Measurements from ENCODE around the gene PLEKHG3.

Gene PLEKHG3

DNA sequence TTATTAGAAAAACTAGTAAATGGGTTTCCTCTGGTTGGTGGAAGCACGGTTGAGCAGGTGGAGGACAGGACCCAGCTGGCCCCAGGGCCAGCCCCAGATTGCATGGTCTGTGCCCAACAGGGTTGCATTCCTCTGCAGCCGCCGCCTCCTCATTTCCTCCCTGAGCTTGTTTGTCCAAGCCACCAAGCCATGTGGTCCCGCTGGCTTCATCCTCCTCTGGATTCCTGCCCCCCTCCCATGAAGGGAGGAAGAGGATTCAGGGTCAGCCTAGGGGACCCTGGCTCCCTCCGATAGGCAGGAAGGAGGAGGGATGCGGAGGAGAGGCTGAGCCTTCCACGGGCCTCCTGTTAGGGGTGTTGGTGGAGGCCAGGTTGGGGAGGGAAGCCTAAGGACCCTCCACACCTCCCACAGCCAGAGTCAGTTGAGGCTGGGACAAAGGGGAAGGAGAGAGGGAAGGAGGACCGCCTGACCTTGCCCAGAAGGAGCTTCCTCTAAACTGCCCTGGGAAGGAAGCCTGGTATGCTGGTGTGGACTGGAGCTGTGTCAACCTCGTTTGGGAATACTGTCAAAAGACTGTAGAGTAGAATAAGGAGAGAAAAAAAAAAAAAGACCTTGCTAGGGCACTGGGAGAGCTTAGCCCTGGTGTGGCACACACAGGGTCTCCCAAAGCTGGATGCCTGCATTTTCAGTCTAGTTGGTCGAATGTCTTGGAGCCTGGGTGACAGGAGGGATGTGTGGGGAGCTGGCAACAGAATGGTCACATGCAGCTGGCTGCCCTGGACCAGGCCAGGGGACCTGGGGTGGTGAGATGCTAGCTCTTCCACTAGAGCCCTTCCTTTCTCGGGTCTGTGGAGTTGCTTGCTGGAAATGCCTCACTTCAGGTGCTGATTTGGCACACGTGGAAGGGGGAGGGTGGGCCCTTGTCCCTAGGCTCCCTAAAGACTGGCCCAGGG lies 42.4 kb downstream of the PLEKHG3 start:
- TF ChIP-seq CTCF (IDR thresholded peaks at IDR 0.05; ENCODE audit: extremely low read depth, missing control alignments): no peak
- DNase-seq (ENCODE audit: low spot score): no peak

DNA sequence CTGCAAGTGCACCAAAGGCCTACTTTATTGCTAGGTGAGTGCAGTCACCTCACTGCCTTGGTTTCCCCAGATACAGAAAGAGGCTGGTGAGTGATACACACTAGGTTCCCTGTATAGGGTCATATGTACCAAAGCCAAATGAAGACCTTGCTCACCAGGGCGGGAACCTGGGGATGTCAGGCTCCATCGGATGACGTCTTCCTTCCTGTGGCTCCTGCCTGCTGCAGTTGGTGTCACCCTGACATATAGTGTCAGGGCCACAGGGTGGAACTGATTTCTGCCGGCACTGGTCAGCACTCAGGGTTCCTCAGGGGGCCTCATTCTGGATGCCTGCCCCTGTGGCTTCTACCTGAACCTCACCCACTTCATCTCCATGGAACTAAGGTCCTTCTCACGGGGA lies 43.1 kb downstream of the PLEKHG3 start:
- DNase-seq (ENCODE audit: low spot score): no peak
- no peak for TF ChIP-seq CTCF (IDR thresholded peaks at IDR 0.05; ENCODE audit: extremely low read depth, missing control alignments)

GRCh38 chr14:64748521-64748920 lies 44.3 kb downstream of the PLEKHG3 start:
- TF ChIP-seq CTCF (IDR thresholded peaks at IDR 0.05; ENCODE audit: extremely low read depth, missing control alignments): no peak
- no peak for DNase-seq (ENCODE audit: low spot score)

- no peak for TF ChIP-seq CTCF (IDR thresholded peaks at IDR 0.05; ENCODE audit: extremely low read depth, missing control alignments)
- no peak for DNase-seq (ENCODE audit: low spot score)
Observed at GRCh38 chr14:64748995-64749714, 44.9 kb downstream of the PLEKHG3 start.

DNA sequence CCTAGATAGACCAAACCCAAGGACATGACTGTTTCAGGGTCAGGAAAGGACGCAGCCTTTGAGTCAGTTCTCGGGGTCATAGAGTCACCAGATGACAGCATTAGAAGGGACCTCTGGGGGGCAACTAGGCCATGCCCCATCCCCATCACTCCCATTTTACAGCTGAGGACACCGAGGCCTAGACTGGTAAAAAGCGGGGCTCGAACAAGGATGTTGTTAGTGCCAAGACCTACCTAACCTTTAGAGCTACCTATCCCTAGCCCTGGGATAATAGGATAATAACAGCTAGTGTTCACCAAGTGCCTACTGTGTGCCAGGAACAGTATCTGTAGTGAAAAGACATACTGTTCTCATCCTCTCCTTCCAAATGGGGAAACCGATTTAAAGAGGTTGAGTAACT lies 48.7 kb downstream of the PLEKHG3 start:
- DNase-seq (ENCODE audit: low spot score): no peak
- no peak for TF ChIP-seq CTCF (IDR thresholded peaks at IDR 0.05; ENCODE audit: extremely low read depth, missing control alignments)

GRCh38 chr14:64753374-64753773 lies 49.1 kb downstream of the PLEKHG3 start:
- no peak for TF ChIP-seq CTCF (IDR thresholded peaks at IDR 0.05; ENCODE audit: extremely low read depth, missing control alignments)
- no peak for DNase-seq (ENCODE audit: low spot score)

GRCh38 chr14:64753999-64754398 lies 49.8 kb downstream of the PLEKHG3 start:
- no peak for DNase-seq (ENCODE audit: low spot score)
- no peak for TF ChIP-seq CTCF (IDR thresholded peaks at IDR 0.05; ENCODE audit: extremely low read depth, missing control alignments)
